ENCODE data around the gene PDE4B. TPM values are rescaled to one million over a fixed set of nuclear protein-coding genes. Genes with fewer than 3 reads are reported as not detected.
A peak's percentile ranks its signal among the peaks of the same experiment; 100 is the strongest.

PDE4B gene
- polyA plus RNA-seq, 2 of the 4 experiments (the other 2 are of a cell fraction): 20.2 to 56.8 TPM

DNA sequence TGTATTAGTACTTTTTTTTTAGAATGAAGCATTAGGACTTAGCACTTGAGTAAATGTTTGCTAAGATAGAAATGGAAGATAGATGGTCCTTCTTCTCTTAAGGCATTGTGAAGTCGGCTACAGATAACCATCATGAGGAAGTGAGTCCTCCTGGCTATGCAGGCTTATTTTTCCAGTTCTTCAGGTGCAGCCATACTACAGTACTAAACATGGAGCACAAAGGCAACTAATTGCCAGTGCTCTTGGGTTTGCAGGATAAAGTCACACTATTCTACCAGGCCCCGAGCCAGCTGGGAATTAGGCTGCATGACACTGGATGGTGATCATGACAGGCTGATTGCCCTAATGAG lies 543.9 kb downstream of the PDE4B start:
- H3K4me1 ChIP-seq: peaks cover 45% of the 10 kb centered on the region
- POLR2A ChIA-PET: no interaction called here
- CTCF ChIA-PET: no interaction called here
- no peak for TF ChIP-seq KDM1A (IDR thresholded peaks at IDR 0.05; ENCODE audit: low read depth)
- H3K27ac ChIP-seq: peak overlapping the region; percentile 92 to 95
- no peaks in the 10 kb centered on the region for H3K9me3 ChIP-seq
- H3K4me3 ChIP-seq: peak overlapping the region; percentile 88; the same call in 1 of the 3 replicates
- DNase-seq (ENCODE audit: low read depth in 1 of 2, low spot score in 1 of 2) (no peak), FAIRE-seq (no peak), ATAC-seq (no peak)
- H3K4me2 ChIP-seq: peak overlapping the region; percentile 95
- WGBS (ENCODE audit: missing lambda C conversion rate): 71% methylated on average over 2 of the region's 2 CpGs

GRCh38 chr1:66337249-66337648 lies 544.6 kb downstream of the PDE4B start:
- no peak for FAIRE-seq
- TF ChIP-seq SREBF2 (IDR thresholded peaks at IDR 0.05) (no peak), RAD21 (conservative IDR thresholded peaks at IDR 0.05 in 1 of 2, IDR thresholded peaks at IDR 0.05 in 1 of 2) (no peak), BCL3 (IDR thresholded peaks at IDR 0.05) (no peak), JUN (IDR thresholded peaks at IDR 0.05) (no peak), EHMT2 (IDR thresholded peaks at IDR 0.05; ENCODE audit: low read depth) (no peak), RFX5 (IDR thresholded peaks at IDR 0.05) (no peak), USF2 (IDR thresholded peaks at IDR 0.05) (no peak), ESRRA (IDR thresholded peaks at IDR 0.05; ENCODE audit: borderline replicate concordance, low read length) (no peak), FOXS1 (CRISPR knock-in tag; IDR thresholded peaks at IDR 0.05) (no peak)
- H3K4me3 ChIP-seq: no peak overlapping the region
- CTCF ChIA-PET: no interaction called here
- ATAC-seq: no peak
- WGBS (ENCODE audit: missing lambda C conversion rate): 77% methylated on average over 5 of the region's 5 CpGs
- POLR2A ChIA-PET: no interaction called here
- H3K27ac ChIP-seq: peak overlapping the region; percentile 92 to 95; a peak in 4 of 6 replicates
- peaks cover 51% of the 10 kb centered on the region for H3K4me1 ChIP-seq
- peak overlapping the region; percentile 95 for H3K4me2 ChIP-seq
- no peak for DNase-seq (ENCODE audit: low read depth in 1 of 2, low spot score in 1 of 2)
- H3K9me3 ChIP-seq: no peaks in the 10 kb centered on the region

DNA sequence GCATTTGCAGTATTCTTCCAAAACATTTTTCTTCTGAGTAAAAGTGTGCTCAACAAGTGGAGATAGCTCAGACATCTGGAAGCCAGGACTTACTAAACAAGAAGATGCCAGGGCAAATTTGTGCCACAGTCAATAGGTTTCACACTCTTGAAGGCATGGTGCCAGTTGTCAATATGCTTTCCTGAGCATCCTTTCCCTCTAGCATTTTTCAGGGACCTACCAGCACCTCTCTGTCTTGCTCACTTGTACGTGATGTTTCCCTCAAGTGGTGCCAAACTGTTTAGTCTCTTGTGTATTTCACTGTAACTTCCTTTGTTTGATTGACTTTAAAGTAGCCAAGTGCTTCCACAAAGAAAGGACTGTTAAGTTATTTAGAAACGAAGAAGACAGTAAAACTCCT lies 547.2 kb downstream of the PDE4B start:
- H3K4me1 ChIP-seq: peaks cover 78% of the 10 kb centered on the region
- H3K27ac ChIP-seq: peak overlapping the region; percentile 70 to 80
- CTCF ChIA-PET: interaction anchor here (0.6 to 2.8 kb wide), 2 partner anchors 13 to 136 kb away, joined by 3 to 8 read pairs; no protein-coding TSS in a partner anchor
- no peak overlapping the region for H3K4me3 ChIP-seq
- FAIRE-seq: no peak
- 15% methylated on average over 2 of the region's 2 CpGs for WGBS (ENCODE audit: missing lambda C conversion rate)
- H3K9me3 ChIP-seq: no peaks in the 10 kb centered on the region
- DNase-seq (ENCODE audit: low read depth in 1 of 2, low spot score in 1 of 2): no peak
- TF ChIP-seq, protein P1, sequence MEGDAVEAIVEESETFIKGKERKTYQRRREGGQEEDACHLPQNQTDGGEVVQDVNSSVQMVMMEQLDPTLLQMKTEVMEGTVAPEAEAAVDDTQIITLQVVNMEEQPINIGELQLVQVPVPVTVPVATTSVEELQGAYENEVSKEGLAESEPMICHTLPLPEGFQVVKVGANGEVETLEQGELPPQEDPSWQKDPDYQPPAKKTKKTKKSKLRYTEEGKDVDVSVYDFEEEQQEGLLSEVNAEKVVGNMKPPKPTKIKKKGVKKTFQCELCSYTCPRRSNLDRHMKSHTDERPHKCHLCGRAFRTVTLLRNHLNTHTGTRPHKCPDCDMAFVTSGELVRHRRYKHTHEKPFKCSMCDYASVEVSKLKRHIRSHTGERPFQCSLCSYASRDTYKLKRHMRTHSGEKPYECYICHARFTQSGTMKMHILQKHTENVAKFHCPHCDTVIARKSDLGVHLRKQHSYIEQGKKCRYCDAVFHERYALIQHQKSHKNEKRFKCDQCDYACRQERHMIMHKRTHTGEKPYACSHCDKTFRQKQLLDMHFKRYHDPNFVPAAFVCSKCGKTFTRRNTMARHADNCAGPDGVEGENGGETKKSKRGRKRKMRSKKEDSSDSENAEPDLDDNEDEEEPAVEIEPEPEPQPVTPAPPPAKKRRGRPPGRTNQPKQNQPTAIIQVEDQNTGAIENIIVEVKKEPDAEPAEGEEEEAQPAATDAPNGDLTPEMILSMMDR (IDR thresholded peaks at IDR 0.05): no peak
- TF ChIP-seq CHD4 (IDR thresholded peaks at IDR 0.05; ENCODE audit: borderline replicate concordance) (no peak), CEBPB (IDR thresholded peaks at IDR 0.05) (no peak), RCOR1 (IDR thresholded peaks at IDR 0.05; ENCODE audit: low read depth, low read length) (no peak), JUN (IDR thresholded peaks at IDR 0.05) (no peak)
- peak overlapping the region; percentile 64 for H3K4me2 ChIP-seq
- ATAC-seq: 0 out of 6 replicates have a peak, but pooled peaks of 1 of the 2 experiments have one; percentile 30
- POLR2A ChIA-PET: no interaction called here

DNA sequence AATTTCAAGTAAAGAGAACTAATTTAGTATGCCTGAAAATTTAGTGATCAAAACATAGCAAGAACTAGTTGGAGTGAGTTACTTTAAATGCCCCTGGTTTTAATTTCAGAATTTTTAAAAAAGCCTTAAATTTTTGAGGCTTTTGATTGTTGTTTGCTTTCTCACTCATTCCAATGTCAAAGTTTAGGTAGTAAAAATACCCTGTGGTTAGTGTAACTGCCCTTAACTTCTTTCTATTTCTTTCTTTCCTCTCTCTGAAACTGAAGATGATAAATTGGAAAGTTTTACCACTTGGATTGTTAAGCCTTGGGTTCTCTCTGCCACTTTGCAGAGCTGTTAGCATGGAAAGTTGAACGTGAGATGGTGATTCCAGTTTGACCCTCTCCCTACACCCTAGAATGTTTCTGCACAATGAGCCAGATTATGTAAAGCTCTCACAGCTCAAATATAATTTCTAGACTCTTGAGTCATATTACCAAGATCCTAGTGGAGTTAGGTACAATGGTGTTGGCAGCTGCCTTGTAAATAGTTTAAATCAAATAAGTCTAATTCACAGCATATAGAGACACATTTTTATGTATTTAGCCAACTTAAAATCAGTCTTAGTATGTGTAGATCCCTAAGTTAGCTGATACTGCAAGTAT lies 548.9 kb downstream of the PDE4B start:
- no peak for ATAC-seq
- H3K4me1 ChIP-seq: peaks cover 90% of the 10 kb centered on the region
- WGBS (ENCODE audit: missing lambda C conversion rate): 13% methylated on average over 1 of the region's 1 CpG
- H3K9me3 ChIP-seq: no peaks in the 10 kb centered on the region
- peak overlapping the region; percentile 64 for H3K4me2 ChIP-seq
- no peak for DNase-seq (ENCODE audit: low read depth in 1 of 2, low spot score in 1 of 2)
- CTCF ChIA-PET: interaction anchor here (0.7 to 1.3 kb wide), 2 partner anchors 11 to 346 kb away, joined by 3 read pairs; no protein-coding TSS in a partner anchor
- H3K4me3 ChIP-seq: no peak overlapping the region; the same call in 2 of the 3 replicates
- FAIRE-seq: no peak
- POLR2A ChIA-PET: interaction anchor here (2.4 kb wide), 1 partner anchor 10 kb away, joined by 9 read pairs; no protein-coding TSS in a partner anchor
- peak overlapping the region; percentile 70 to 74 for H3K27ac ChIP-seq
- no peak for TF ChIP-seq RARB (CRISPR knock-in tag; IDR thresholded peaks at IDR 0.05)
- TF ChIP-seq CBX8 (IDR thresholded peaks at IDR 0.05): no peak
- TF ChIP-seq CBX2 (IDR thresholded peaks at IDR 0.05; ENCODE audit: borderline replicate concordance, low read depth): no peak
- TF ChIP-seq PHF8 (IDR thresholded peaks at IDR 0.05; ENCODE audit: borderline replicate concordance, low read depth): no peak
- no peak for TF ChIP-seq POLR2AphosphoS2 (conservative IDR thresholded peaks at IDR 0.05; ENCODE audit: low read length)
- no peak for TF ChIP-seq ESRRA (IDR thresholded peaks at IDR 0.05; ENCODE audit: borderline replicate concordance, low read length)
- TF ChIP-seq FOXS1 (CRISPR knock-in tag; IDR thresholded peaks at IDR 0.05): no peak
- TF ChIP-seq CEBPB (IDR thresholded peaks at IDR 0.05): no peak
- TF ChIP-seq BHLHE40 (IDR thresholded peaks at IDR 0.05; ENCODE audit: low read depth, low read length): no peak
- no peak for TF ChIP-seq FOSL2 (IDR thresholded peaks at IDR 0.05)
- TF ChIP-seq FOSL2 (CRISPR knock-in tag; IDR thresholded peaks at IDR 0.05): no peak

Data from A549 (cell line).